ENCODE data around the gene PRAMEF12. TPM values are rescaled to one million over a fixed set of nuclear protein-coding genes. Genes with fewer than 3 reads are reported as not detected.
"Not testable (repeated sequence)": the region's sequence is repeated elsewhere in the genome, so short reads cannot be mapped to it uniquely, and the experiment has no call there.

The PRAMEF12 gene
- total RNA-seq, 5 donors from 2014 or later (not counting 1 experiment from before 2014, with no cell fraction given) = not detected

DNA sequence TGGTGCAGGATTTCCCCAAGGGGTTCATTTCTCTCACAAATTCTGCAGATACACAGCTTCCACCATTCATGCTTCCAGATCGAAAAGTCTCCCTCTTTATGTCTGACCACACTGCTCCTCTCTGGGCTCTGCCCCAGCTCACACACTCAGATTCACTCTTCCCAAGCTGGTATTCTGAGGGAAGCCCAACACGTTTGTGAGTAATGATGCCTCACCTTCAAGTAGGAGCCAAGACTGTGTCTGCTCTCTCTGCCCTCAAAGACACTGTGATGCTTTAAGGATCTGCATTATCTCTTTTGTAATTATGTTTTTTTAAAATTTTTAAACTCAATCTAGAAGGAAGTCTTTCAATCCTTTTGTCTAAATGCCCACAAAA is 37.9 kb downstream of the PRAMEF12 start:
- ChIA-PET POLR2A (no interaction called here), CTCF (no interaction called here)
- Histone ChIP-seq H3K27ac (ENCODE audit: low read length) (no peak overlapping the region), H3K4me1 (ENCODE audit: control insufficient read depth in 1 of 2, extremely low read depth in 1 of 2, insufficient read depth in 2 of 2, low read length in 2 of 2) (no peaks in the 10 kb centered on the region), H3K27me3 (replicated peaks in 1 of 2; ENCODE audit: control insufficient read depth in 2 of 2, extremely low read depth in 1 of 2, insufficient read depth in 2 of 2, low read length in 1 of 2) (peaks cover 0 to 37% of the 10 kb centered on the region in 2 experiments), H3K36me3 (ENCODE audit: control insufficient read depth in 2 of 2, extremely low read depth in 1 of 2, insufficient read depth in 1 of 2, low read length in 1 of 2) (no peaks in the 10 kb centered on the region), H3K4me3 (ENCODE audit: control insufficient read depth in 1 of 2, extremely low read depth in 1 of 2, low read length in 1 of 2) (no peak overlapping the region), H3K9me3 (no peaks in the 10 kb centered on the region)
- Mint-ChIP-seq H3K9me3 (peaks cover 2 to 6% (median 3%) of the 10 kb centered on the region in 3 donors), H3K27ac (no peak overlapping the region), H3K36me3 (no peaks in the 10 kb centered on the region), H3K4me3 (no peak overlapping the region), H3K4me1 (no peaks in the 10 kb centered on the region), H3K27me3 (peaks cover 27 to 43% of the 10 kb centered on the region in 2 donors)
- ATAC-seq (replicated peaks in 1 of 4) = no peak
- 22% methylated on average over 1 of the region's 2 CpGs for WGBS (ENCODE audit: insufficient coverage)
- DNase-seq = no peak

- not testable (repeated sequence) for H3K4me3 ChIP-seq (ENCODE audit: control insufficient read depth in 1 of 2, extremely low read depth in 1 of 2, low read length in 1 of 2)
Measured at GRCh38 chr1:12819061-12819460, 45.5 kb downstream of the PRAMEF12 start.

More at GRCh38 chr1:12819061-12819460, 45.5 kb downstream of the PRAMEF12 start:
- WGBS (ENCODE audit: insufficient coverage) = 66% methylated on average over 4 of the region's 6 CpGs
- CTCF ChIA-PET; POLR2A ChIA-PET; H3K4me1 ChIP-seq (ENCODE audit: control insufficient read depth in 1 of 2, extremely low read depth in 1 of 2, insufficient read depth in 2 of 2, low read length in 2 of 2); H3K4me3 Mint-ChIP-seq; H3K9me3 ChIP-seq; H3K9me3 Mint-ChIP-seq; H3K27ac Mint-ChIP-seq; DNase-seq; ATAC-seq (replicated peaks in 1 of 4); H3K27me3 ChIP-seq (replicated peaks in 1 of 2; ENCODE audit: control insufficient read depth in 2 of 2, extremely low read depth in 1 of 2, insufficient read depth in 2 of 2, low read length in 1 of 2); H3K4me1 Mint-ChIP-seq; H3K27ac ChIP-seq (ENCODE audit: low read length); H3K36me3 Mint-ChIP-seq; H3K36me3 ChIP-seq (ENCODE audit: control insufficient read depth in 2 of 2, extremely low read depth in 1 of 2, insufficient read depth in 1 of 2, low read length in 1 of 2): not testable (repeated sequence)
- H3K27me3 Mint-ChIP-seq = peaks cover 26 to 31% of the 10 kb centered on the region in 2 donors

Other genes starting within 250 kb of the PRAMEF12 start
- gene DHRS3, start 155.5 kb upstream of the PRAMEF12 start, total RNA-seq = 100 to 1,000 TPM in 1 of 5 donors, 10 to 100 TPM in 4; 56.4 to 107 (median 90.8) TPM
- gene AADACL4, start 129.7 kb upstream of the PRAMEF12 start, total RNA-seq = not detected
- not detected for gene AADACL3, start 57.6 kb upstream of the PRAMEF12 start, total RNA-seq
- not detected for gene CFAP107, start 27.5 kb upstream of the PRAMEF12 start, total RNA-seq
- gene PRAMEF1, start 17.7 kb downstream of the PRAMEF12 start, total RNA-seq = not detected
- gene PRAMEF11, start 57.7 kb downstream of the PRAMEF12 start, total RNA-seq = not detected
- gene HNRNPCL1, start 75.0 kb downstream of the PRAMEF12 start, total RNA-seq = not detected
- not detected for gene PRAMEF2, start 83.3 kb downstream of the PRAMEF12 start, total RNA-seq
- gene PRAMEF4, start 112.5 kb downstream of the PRAMEF12 start, total RNA-seq = not detected
- not detected for gene PRAMEF10, start 124.5 kb downstream of the PRAMEF12 start, total RNA-seq
- gene PRAMEF7, start 142.9 kb downstream of the PRAMEF12 start, total RNA-seq = not detected
- gene PRAMEF6, start 173.8 kb downstream of the PRAMEF12 start, total RNA-seq = not detected